Loucy (cell line): ENCODE data around the gene TTYH3.

Source experiments
- H2AFZ ChIP-seq: fragments of 200-600 bp; sonication (generic); 2 replicates; pipeline ENCODE4 v1.6.0; 2016; ENCODE audit warnings: antibody characterized with exemption, mild to moderate bottlenecking, low read length, moderate library complexity
- H3F3A ChIP-seq: fragments of 200-600 bp; 2 replicates; pipeline ENCODE4 v1.6.0; 2016; ENCODE audit warnings: antibody characterized with exemption, low read depth, mild to moderate bottlenecking
- H3K27me3 ChIP-seq: fragments of 200-600 bp; sonication (generic); 2 replicates; pipeline ENCODE4 v1.6.1; 2014; ENCODE audit warnings: low read length, mild to moderate bottlenecking; ENCODE audit not compliant: insufficient read depth, poor library complexity, severe bottlenecking
- H3K36me3 ChIP-seq: fragments of 200-600 bp; sonication (generic); 2 replicates; pipeline ENCODE4 v1.6.1; 2016; ENCODE audit warnings: low read length; ENCODE audit not compliant: insufficient read depth
- H3K4me1 ChIP-seq: fragments of 200-600 bp; sonication (generic); 2 replicates; pipeline ENCODE4 v1.5.1; 2014; ENCODE audit warnings: low read length, mild to moderate bottlenecking; ENCODE audit not compliant: insufficient read depth, poor library complexity, severe bottlenecking
- H3K4me2 ChIP-seq: fragments of 200-600 bp; sonication (generic); 2 replicates; pipeline ENCODE4 v1.6.0; 2014; ENCODE audit warnings: antibody characterized with exemption, low read length, low read depth, mild to moderate bottlenecking; ENCODE audit not compliant: poor library complexity, severe bottlenecking
- H3K4me3 ChIP-seq: fragments of 200-600 bp; sonication (generic); 2 replicates; pipeline ENCODE4 v1.5.1; 2014; ENCODE audit warnings: low read length, mild to moderate bottlenecking, mixed read lengths; ENCODE audit not compliant: poor library complexity, severe bottlenecking
- H3K79me2 ChIP-seq: fragments of 200-600 bp; sonication (generic); 2 replicates; pipeline ENCODE4 v1.6.1; 2014; ENCODE audit warnings: low read length; ENCODE audit not compliant: insufficient read depth
- H3K9ac ChIP-seq: fragments of 200-600 bp; sonication (generic); 2 replicates; pipeline ENCODE4 v1.6.0; 2014; ENCODE audit warnings: mild to moderate bottlenecking, low read depth, low read length, moderate library complexity; ENCODE audit not compliant: poor library complexity, severe bottlenecking
- H3K9me2 ChIP-seq: fragments of 200-600 bp; sonication (generic); replicated peaks from 2 replicates; pipeline ENCODE4 v1.6.1; 2016; ENCODE audit warnings: low read depth, low read length, mixed read lengths
- H3K9me3 ChIP-seq: fragments of 200-600 bp; sonication (generic); 2 replicates; pipeline ENCODE4 v1.6.1; 2014; ENCODE audit warnings: mild to moderate bottlenecking, antibody characterized with exemption, low read length, low read depth; ENCODE audit not compliant: insufficient read depth
- H4K20me1 ChIP-seq: fragments of 200-600 bp; sonication (generic); 2 replicates; pipeline ENCODE4 v1.6.0; 2014; ENCODE audit warnings: antibody characterized with exemption, low read length, mild to moderate bottlenecking; ENCODE audit not compliant: insufficient read depth, poor library complexity, severe bottlenecking
- EZH2phosphoT487 ChIP-seq: fragments of 200-600 bp; IDR thresholded peaks from 2 replicates; pipeline ENCODE4 v1.6.1; 2018; ENCODE audit warnings: antibody characterized with exemption, mild to moderate bottlenecking, moderate library complexity, borderline replicate concordance
- TF ChIP-seq, protein P1 (sequence below): fragments of 200-600 bp; sonication (generic); conservative IDR thresholded peaks from 2 replicates; pipeline ENCODE4 v1.5.1; 2014; ENCODE audit warnings: mild to moderate bottlenecking, antibody characterized with exemption, low read length

TTYH3 gene

DNA sequence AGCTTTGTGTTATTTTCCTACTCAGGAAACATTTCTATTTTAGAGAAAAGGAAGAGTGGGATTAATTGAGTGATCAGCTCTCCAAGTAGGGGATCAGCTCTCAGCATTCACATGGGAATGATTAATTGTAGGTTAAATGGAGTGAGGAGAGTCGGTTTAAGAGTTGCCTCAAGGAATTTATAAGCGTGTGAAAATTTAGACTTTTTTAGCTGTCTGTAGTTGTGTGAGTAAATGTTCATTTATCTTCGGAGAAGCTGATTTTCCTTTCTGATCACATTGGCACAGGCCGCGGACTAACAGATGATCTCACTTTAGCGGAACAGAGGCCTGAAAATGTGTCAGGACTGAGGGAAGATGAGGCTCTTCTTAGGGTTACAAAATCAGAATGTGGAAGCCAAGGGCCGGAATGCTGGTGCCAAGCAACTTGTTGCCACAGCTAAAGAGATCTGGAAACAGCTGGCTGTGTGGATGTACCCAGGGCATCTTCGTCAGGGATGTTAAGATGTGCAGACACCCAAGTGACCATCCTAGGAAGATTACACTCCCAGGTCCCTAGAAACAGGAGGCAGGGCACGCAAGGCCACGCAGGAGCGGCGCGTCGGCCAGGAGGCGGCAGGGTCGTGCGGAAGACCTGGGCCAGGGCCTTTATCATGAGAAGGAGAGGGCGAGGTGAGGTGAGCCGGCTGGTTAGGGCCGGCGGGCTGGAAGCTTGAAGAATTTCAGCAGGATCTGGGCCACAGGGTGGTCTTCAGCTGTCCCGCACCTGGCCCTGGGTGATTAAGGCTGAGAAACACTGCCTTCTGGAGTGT, 35.1 kb upstream of the TTYH3 start:
- Histone ChIP-seq H3K9me2 (no peaks in the 10 kb centered on the region), H3K36me3 (no peaks in the 10 kb centered on the region), H3K79me2 (no peaks in the 10 kb centered on the region), H4K20me1 (no peaks in the 10 kb centered on the region), H3K27me3 (no peaks in the 10 kb centered on the region), H3K9me3 (no peaks in the 10 kb centered on the region), H3F3A (no peaks in the 10 kb centered on the region), H3K4me2 (no peak overlapping the region), H3K4me3 (no peak overlapping the region), H3K4me1 (no peaks in the 10 kb centered on the region), H2AFZ (no peak overlapping the region), H3K9ac (no peak overlapping the region)
- TF ChIP-seq, protein P1, sequence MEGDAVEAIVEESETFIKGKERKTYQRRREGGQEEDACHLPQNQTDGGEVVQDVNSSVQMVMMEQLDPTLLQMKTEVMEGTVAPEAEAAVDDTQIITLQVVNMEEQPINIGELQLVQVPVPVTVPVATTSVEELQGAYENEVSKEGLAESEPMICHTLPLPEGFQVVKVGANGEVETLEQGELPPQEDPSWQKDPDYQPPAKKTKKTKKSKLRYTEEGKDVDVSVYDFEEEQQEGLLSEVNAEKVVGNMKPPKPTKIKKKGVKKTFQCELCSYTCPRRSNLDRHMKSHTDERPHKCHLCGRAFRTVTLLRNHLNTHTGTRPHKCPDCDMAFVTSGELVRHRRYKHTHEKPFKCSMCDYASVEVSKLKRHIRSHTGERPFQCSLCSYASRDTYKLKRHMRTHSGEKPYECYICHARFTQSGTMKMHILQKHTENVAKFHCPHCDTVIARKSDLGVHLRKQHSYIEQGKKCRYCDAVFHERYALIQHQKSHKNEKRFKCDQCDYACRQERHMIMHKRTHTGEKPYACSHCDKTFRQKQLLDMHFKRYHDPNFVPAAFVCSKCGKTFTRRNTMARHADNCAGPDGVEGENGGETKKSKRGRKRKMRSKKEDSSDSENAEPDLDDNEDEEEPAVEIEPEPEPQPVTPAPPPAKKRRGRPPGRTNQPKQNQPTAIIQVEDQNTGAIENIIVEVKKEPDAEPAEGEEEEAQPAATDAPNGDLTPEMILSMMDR: no peak
- TF ChIP-seq EZH2phosphoT487: no peak

DNA sequence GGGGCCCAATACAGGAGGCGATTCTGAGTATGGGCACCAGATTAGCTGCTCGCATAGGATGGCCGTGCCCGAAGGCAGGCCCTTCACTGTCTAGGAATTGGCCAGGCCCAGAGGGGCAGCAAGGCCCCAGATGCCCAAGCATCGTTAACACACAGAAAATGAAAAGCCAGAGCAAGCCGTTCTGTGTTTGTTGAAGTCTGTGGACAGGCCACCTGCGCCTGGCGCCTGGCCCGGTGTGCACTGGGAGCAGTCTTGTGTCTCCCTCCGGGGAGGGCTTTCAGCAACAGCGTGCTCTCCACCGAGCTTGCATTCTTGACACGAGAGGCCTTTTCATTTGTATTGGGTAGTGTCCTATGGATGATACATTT, 34.5 kb upstream of the TTYH3 start:
- Histone ChIP-seq H3K4me3 (no peak overlapping the region), H3K9me3 (no peaks in the 10 kb centered on the region), H3F3A (no peaks in the 10 kb centered on the region), H4K20me1 (no peaks in the 10 kb centered on the region), H3K27me3 (no peaks in the 10 kb centered on the region), H3K9ac (no peak overlapping the region), H3K9me2 (no peaks in the 10 kb centered on the region), H3K4me1 (no peaks in the 10 kb centered on the region), H3K36me3 (no peaks in the 10 kb centered on the region), H3K4me2 (no peak overlapping the region), H2AFZ (no peak overlapping the region), H3K79me2 (no peaks in the 10 kb centered on the region)
- TF ChIP-seq, protein P1: no peak
- no peak for TF ChIP-seq EZH2phosphoT487

DNA sequence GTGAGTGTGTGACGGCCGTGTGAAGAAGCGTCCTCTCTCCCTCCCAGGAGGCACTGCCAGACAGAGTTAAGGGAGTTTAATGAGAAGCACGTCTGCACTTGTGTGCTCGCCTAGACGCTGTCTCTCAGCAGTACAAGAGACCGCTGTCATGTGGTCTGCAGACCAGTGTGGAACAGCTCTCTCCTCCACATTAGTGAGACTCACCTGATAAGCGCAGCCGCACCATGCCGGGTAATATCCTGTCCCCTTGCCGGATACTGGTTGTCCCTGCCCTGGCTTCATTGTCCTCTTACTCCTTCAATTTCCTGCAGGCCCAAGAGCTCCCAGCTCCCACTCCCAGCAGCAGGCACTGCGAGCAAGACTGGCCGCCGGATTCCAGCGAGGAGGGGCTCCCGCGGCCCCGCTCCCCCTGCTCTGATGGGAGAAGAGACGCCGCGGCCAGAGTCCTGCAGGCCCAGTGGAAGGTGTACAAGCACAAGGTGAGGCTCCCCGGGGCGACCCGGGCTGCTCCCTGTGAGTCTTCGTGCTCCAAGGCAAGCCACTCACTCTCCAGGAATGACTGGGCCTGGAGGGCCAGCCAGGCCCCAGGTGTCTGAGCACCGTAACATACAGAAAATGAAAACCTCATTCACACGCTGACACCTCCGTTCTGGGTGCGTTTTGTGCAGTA, 33.5 kb upstream of the TTYH3 start:
- no peaks in the 10 kb centered on the region for H3K79me2 ChIP-seq
- no peak overlapping the region for H3K4me2 ChIP-seq
- no peaks in the 10 kb centered on the region for H3F3A ChIP-seq
- no peak overlapping the region for H3K4me3 ChIP-seq
- H3K4me1 ChIP-seq: no peaks in the 10 kb centered on the region
- H4K20me1 ChIP-seq: no peaks in the 10 kb centered on the region
- no peaks in the 10 kb centered on the region for H3K27me3 ChIP-seq
- no peaks in the 10 kb centered on the region for H3K9me3 ChIP-seq
- no peak overlapping the region for H3K9ac ChIP-seq
- H2AFZ ChIP-seq: no peak overlapping the region
- no peaks in the 10 kb centered on the region for H3K36me3 ChIP-seq
- TF ChIP-seq EZH2phosphoT487: no peak
- TF ChIP-seq, protein P1: no peak
- H3K9me2 ChIP-seq: no peaks in the 10 kb centered on the region
